Omental fat pad (tissue), 4 donors: ENCODE data around the gene MEOX1. TPM values are rescaled to one million over a fixed set of nuclear protein-coding genes. Genes with fewer than 3 reads are reported as not detected.

Experiments
- ATAC-seq: fragments of 150-250 bp; one replicate; pipeline ENCODE4 v1.9.1; 2016; ENCODE audit warnings: mild to moderate bottlenecking, moderate library complexity; ENCODE audit not compliant: low FRiP score
- DNase-seq: peaks from one replicate; pipeline ENCODE4 v3.0.0-alpha.2; 2019; ENCODE audit warnings: low spot score
- CTCF ChIP-seq, 3 donors: fragments of 450-650 bp; IDR thresholded peaks; one replicate each; pipeline ENCODE4 v1.5.1; 2016 to 2017; ENCODE audit warnings: antibody characterized with exemption in 3 of 3, mild to moderate bottlenecking in 3 of 3, moderate library complexity in 2 of 3
- total RNA-seq, 4 donors: library from RNA; depleted of rRNA; stranded (reverse); fragments of >200 nt; gene quantifications; one replicate each; pipeline ENCODE4 v1.1.0, GENCODE V29; 2016

The MEOX1 gene
- total RNA-seq, result 10 to 100 TPM in 2 of 4 donors, 1 to 10 TPM in 2; 5.6 to 56.6 (median 11.1) TPM

GRCh38 chr17:43661699-43662412, at the start of gene MEOX1:
TSS of gene MEOX1 (minus strand) at chr17:43661922. CDS start at chr17:43661534, 388 bp downstream.
- TF ChIP-seq CTCF (IDR thresholded peaks at IDR 0.05), result no peak
- no peak for ATAC-seq
- no peak for DNase-seq

DNA sequence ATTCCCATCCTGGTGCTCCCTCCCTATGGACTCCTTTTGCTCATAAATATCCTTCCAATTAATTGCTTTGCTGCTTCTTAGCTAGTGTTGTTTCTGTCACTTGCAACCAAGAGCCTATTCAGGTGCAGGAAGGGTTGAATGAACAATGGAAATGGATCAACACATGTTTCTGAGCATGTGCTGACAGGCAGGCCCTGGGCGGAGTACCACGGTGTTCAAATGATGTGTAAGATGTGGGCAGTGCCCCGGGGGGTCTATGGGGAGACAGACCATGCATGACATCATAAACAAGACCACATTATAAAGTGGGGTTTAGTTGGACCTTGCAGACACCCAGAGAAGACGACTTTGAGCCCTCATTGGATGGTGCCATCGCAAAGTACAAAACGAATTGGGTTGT, 48.4 kb upstream of the MEOX1 start:
- DNase-seq (no peak), ATAC-seq (no peak)
- no peak for TF ChIP-seq CTCF (IDR thresholded peaks at IDR 0.05)

DNA sequence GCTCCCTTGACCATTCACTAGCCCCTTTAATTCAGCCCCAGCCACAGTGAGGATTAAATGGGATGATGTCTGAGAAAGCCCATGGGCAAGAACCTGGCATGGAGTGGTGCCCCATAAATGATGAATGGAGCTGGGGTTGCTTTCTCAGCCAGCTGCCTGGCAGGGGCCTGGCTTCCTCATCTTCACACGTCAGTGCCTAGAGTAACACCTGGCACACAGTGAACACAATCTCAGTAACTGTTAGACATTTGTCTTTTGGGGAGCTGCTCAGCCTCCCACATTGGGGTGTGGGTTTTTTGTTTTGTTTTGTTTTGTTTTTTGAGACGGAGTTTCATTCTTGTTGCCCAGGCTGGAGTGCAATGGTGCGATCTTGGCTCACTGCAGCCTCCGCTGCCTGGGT, 47.5 kb upstream of the MEOX1 start:
- DNase-seq (no peak), ATAC-seq (no peak)
- TF ChIP-seq CTCF (IDR thresholded peaks at IDR 0.05), result no peak

- DNase-seq (no peak), ATAC-seq (no peak)
- TF ChIP-seq CTCF (IDR thresholded peaks at IDR 0.05), result no peak
These were observed 45.5 kb upstream of the MEOX1 start for GRCh38 chr17:43707184-43707583.

- TF ChIP-seq CTCF (IDR thresholded peaks at IDR 0.05), result no peak
- ATAC-seq (no peak), DNase-seq (no peak)
These were observed 44.5 kb upstream of the MEOX1 start for GRCh38 chr17:43706235-43706634.

DNA sequence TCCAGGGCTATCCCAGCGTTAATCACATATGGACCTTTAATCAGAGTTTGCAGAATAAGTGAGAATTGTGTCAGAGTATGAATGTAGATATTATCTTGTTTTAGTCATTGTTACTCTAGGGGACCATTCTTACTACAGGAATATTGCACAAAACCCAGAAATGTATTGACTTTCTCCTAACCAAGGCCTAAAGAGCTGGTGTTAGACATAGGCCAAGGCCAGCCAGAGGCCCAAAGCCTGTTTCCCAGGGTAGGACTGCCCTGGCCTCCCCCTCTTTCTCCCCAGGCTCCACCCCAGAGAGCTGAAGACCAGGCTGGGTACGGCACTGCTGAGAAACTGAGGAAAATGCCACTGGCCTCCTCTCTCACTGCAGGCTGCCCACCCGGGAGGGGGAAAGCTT, 41.9 kb upstream of the MEOX1 start:
- TF ChIP-seq CTCF (IDR thresholded peaks at IDR 0.05), result no peak
- DNase-seq (no peak), ATAC-seq (no peak)

- TF ChIP-seq CTCF (IDR thresholded peaks at IDR 0.05), result no peak
- no peak for ATAC-seq
- DNase-seq, result no peak
These were observed 40.9 kb upstream of the MEOX1 start for GRCh38 chr17:43702637-43703036.
